Embryonic facial prominence (tissue), 1 donor: Measurements from ENCODE around the gene ARAP1.

ENCODE experiments used
- DNase-seq: peaks from one replicate; pipeline ENCODE4 v3.0.0-alpha.2; 2016; ENCODE audit errors: extremely low spot score

Gene ARAP1

GRCh38 chr11:72668629-72669347 is 83.4 kb downstream of the ARAP1 start:
- no peak for DNase-seq

DNA sequence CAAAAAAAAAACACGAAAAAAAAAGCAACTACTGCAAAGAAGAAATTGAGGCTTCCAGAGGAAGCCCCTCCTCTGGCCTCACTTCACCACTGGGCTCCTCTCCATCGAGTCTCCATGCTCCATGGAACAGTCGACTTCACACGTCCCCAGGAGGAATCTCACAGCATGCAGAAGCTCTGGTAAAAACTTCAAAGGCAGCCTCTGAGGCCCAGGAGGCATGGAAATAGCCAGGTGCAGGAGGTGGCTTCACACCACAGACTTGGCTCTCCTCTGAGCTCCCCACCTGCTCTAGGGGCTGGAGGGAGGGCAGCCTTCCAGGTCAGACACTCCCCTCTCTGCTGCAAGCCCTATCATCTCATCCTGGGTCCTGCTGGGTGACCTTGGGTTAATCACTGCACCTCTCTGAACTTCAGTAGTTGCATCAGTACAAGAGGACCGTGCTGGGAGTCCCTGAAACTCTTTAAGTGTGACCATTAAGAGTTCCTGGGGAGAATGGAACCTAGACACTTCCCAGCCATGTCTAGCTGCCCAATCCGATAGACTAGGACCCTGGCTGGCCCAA is 86.2 kb downstream of the ARAP1 start:
- DNase-seq: no peak

GRCh38 chr11:72662036-72662435 is 90.2 kb downstream of the ARAP1 start:
- no peak for DNase-seq

DNA sequence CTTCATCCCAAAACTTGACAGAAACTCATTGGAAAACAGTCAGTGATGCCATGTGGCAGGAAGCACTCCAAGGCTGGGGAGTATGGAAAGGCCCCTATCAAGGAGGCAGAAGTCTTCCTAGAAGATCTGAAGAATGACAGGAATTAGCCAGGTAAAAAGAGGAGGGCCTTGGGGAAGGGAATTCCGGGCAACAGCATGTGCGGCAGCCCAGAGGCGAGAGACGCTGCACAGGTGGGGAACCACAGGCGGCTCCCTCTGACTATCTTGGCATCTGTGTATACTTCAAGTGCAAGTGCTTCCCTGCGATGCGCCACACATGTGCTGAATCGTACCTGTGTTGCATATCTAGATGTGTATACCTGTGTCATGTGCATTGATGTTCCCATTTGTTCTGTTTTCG is 90.7 kb downstream of the ARAP1 start:
- no peak for DNase-seq

- no peak for DNase-seq
Measured at GRCh38 chr11:72658989-72659640, 93.1 kb downstream of the ARAP1 start.

DNA sequence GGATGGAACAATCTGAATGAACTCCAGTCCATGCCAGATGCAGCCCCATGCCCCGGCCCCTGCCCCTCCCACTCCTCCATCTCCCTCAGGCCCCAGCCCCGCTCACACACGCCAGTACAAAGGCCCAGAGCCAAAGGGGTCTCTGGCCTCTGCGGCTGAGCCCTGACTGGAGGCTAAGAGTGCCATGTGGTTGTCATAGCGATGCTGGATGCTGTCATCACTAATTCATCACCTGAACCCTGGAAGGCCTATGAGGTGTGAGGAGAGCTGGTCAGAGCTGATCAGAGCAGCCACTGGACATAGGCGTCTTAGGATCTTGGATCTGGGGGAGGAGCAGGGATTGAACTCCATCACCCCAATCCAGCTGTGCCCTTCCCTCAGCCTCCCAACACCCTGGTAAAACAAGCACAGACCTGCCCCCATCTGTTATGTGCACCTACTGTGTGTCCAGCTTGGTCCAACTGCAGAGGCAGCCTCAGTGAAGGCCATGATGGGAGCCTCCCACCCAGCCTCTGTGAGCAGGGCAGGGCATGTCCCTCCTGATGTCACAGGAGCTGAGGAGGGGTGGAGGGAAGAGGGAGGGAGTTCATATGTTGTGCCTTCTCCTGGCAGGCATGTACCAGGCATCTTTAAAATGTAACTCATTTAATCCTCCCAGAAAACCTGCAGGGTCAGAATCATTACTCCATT is 94.7 kb downstream of the ARAP1 start:
- DNase-seq: no peak

DNA sequence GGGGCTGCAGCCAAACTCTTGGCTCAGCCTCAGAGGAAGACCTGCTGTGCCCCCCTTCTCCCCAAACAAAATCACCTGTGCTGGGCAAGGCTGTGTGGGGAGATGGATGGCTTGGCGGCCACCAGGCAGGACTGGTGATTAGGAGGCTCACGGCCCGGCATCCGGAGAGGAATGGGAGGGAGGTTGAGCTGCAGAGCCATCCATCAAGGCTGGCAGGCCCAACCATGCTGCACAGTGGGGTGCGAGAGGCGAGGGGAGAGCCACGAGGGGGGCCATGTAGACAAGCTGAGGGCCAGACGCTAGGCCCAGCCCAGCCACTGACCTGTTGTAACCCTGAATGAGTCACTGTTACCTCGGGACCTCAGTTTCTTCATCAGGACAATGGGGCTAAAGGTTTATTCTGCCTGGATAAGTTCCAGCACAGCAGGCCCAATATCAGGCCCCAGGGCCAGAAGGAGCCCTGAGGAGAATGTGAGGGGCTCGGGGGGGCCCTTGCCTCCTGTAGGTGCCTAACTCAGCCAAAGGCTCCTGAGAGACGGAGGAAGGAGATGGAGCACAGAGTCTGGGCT is 96.2 kb downstream of the ARAP1 start:
- no peak for DNase-seq

GRCh38 chr11:72655014-72655413 is 97.2 kb downstream of the ARAP1 start:
- no peak for DNase-seq

GRCh38 chr11:72653649-72654048 is 98.6 kb downstream of the ARAP1 start:
- no peak for DNase-seq

GRCh38 chr11:72652873-72653630 is 99.2 kb downstream of the ARAP1 start:
- no peak for DNase-seq

DNA sequence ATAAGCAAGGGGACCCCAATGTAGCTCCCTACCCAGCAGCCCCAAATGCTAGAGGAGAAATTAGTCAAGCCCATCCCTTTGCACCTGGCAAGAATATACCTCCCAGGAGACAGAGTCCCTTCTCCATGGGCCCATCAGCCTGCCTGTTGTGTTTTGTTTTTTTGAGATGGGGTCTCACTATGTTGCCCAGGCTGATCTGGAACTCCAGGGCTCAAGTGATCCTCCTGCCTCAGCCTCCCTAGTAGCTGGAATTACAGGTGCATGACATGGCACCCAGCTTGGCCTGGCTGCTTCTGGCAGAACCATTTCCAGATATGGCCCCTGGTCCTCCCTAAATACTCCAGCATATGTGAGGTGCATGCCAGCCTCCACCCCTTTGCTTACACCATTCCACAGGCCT is 100.1 kb downstream of the ARAP1 start:
- no peak for DNase-seq

DNA sequence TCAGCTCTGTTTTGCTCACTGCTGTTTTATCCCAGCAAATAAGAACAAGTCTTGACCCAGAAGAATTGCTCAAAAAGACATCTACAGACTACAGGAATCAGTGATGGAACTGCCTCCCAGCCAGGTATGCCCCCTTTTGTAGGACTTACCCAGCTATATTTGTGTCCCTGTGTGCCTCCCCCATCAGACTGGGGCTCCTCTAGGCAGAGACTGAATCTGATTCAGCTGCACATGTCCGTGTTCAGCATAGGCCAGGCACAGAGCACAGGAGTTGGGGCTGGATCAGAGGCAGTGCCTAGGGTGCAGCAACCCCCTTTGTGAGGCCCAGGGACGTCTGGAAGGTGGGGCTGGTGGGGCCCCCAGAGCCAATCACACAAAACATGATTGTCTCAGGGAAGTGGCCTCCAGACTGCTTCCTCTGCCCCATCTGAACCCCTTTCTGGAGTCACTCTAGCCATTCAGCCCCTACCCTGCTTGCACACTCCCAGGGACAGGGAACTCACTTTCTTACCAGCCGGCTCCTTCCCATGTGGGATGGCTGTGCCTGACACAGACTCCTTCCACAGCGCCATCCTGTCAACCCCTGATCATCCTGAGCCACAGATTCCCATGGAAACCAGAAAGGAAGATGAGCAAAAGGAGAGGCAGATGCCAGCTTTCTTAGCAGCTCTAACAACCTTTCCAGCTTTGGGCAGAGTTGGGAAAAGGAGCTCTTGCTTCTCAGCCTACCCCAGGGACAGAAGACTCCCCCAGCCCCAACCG is 102.8 kb downstream of the ARAP1 start:
- no peak for DNase-seq

GRCh38 chr11:72648384-72649136 is 103.6 kb downstream of the ARAP1 start:
- no peak for DNase-seq

GRCh38 chr11:72647882-72648281 is 104.3 kb downstream of the ARAP1 start:
- DNase-seq: no peak

GRCh38 chr11:72646472-72646871 is 105.7 kb downstream of the ARAP1 start:
- no peak for DNase-seq

GRCh38 chr11:72646024-72646423 is 106.2 kb downstream of the ARAP1 start:
- no peak for DNase-seq

DNA sequence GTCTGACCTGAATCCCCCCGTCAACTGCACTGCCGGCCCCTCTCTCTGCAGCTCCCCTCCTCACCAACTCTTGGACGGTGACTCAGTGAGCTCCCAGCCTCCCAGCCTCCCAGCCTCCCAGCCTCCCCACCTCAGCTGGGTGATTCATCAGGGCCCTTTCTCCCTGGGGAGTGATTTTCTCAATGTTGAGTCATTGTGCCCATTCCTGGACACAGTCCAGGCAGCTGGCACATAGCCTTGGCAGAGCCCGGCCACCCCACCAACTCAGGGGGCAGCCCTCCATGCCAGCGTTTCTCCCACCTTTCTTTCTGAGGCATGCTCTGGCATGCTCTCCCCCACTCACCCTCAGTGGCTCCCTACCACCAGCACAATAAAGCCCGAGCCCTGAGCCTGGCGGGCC is 108.7 kb downstream of the ARAP1 start:
- DNase-seq: no peak

DNA sequence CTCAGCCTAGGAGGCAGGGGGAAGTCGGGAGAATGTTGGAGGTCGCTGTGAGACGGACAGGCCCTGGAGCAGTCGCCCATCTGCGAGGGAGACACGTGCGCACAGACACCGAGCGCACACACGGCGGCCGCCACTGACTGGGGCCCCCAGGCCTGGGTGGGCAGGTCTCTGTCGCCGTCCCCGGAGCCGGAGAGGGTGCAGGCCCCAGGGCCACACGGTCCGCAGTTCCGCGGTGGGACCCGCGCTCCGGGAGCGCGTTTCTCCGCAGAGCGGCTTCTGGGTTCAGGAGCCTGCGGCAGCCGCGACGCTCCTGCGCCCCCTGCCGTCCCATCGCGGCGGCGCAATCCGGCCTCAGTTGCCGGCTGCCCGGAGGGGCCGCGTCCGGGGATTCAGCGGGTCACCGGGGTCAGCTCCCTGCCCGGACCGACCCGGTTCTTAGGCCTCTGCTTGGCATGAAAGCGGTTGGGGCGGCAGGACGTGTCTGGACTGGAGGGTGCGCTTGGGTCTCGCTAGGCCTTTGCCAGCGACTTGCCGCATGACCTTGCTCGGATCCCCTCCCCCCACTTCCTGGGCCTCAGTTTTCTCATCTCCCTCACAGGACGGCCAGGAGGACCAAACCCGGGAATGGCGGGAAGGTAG is 109.2 kb downstream of the ARAP1 start:
- no peak for DNase-seq

- DNase-seq: no peak
Measured at GRCh38 chr11:72642043-72642883, 109.9 kb downstream of the ARAP1 start.
